ENCODE data around the gene NMUR1. TPM values are rescaled to one million over a fixed set of nuclear protein-coding genes. Genes with fewer than 3 reads are reported as not detected.

Gene NMUR1
- total RNA-seq, 1 donor = not detected

DNA sequence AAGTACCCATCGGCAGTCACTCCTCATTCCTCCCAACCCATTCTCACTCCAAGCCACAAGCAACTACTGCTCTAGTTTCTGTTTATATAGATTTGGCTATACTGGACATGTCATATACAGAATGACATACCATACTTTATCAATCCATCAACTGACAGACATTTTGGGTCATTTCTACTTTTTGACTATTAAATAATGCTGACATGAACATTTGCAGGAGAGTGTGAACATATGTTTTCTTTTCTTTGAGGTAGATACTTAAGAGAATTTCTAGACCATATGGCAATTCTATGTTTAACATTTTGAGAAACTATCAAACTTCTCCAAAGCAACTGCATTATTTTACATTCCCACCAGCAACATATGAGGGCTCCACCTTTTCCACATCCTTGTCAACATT, 32.6 kb downstream of the NMUR1 start:
- no peak for DNase-seq (ENCODE audit: low read depth)
- H3K4me3 ChIP-seq (ENCODE audit: low read depth, low read length) = no peak overlapping the region
- TF ChIP-seq, protein P1, sequence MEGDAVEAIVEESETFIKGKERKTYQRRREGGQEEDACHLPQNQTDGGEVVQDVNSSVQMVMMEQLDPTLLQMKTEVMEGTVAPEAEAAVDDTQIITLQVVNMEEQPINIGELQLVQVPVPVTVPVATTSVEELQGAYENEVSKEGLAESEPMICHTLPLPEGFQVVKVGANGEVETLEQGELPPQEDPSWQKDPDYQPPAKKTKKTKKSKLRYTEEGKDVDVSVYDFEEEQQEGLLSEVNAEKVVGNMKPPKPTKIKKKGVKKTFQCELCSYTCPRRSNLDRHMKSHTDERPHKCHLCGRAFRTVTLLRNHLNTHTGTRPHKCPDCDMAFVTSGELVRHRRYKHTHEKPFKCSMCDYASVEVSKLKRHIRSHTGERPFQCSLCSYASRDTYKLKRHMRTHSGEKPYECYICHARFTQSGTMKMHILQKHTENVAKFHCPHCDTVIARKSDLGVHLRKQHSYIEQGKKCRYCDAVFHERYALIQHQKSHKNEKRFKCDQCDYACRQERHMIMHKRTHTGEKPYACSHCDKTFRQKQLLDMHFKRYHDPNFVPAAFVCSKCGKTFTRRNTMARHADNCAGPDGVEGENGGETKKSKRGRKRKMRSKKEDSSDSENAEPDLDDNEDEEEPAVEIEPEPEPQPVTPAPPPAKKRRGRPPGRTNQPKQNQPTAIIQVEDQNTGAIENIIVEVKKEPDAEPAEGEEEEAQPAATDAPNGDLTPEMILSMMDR (IDR thresholded peaks at IDR 0.05; ENCODE audit: insufficient read depth, low read depth, low read length) = no peak

DNA sequence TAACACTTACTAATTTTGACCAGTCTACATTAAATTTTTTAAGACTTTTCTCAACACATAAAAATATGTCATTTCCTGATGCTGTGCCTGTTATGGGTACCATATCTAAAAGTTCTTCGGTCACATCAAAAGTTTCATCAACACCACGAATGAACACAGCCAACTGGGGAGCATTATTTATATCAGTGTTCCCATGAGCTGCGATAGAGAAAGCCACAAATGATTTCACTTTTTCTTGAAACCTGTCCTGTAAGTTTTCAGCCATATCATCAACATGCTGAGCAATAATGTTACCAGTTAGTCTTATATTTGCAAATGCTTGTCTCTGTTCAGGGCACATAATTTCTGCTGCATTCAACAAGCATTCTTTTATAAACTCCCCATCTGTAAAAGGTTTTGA, 35.6 kb downstream of the NMUR1 start:
- no peak for DNase-seq (ENCODE audit: low read depth)
- no peak overlapping the region for H3K4me3 ChIP-seq (ENCODE audit: low read depth, low read length)
- TF ChIP-seq, protein P1 (IDR thresholded peaks at IDR 0.05; ENCODE audit: insufficient read depth, low read depth, low read length) = no peak

DNA sequence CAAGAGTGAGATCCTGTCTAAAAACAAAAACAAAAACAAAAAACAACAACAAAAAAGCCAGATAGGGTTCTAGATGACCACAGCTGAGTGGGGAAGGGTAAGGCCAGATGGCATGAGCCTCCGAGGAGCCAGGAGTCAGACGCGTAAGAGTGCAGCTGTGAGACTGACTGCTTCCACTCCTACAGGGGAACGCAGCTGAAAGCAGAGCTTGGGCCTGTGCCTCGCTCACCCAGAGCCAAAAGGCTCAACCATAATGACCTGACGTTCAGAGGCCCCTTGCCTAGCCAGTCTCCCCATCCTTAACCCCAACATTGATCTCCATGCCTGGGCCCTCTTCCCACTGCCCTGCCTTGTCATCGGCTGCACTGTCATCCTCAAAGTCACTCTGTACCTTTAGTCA, 39.4 kb downstream of the NMUR1 start:
- TF ChIP-seq, protein P1 (IDR thresholded peaks at IDR 0.05; ENCODE audit: insufficient read depth, low read depth, low read length) = no peak
- H3K4me3 ChIP-seq (ENCODE audit: low read depth, low read length) = no peak overlapping the region
- no peak for DNase-seq (ENCODE audit: low read depth)

DNA sequence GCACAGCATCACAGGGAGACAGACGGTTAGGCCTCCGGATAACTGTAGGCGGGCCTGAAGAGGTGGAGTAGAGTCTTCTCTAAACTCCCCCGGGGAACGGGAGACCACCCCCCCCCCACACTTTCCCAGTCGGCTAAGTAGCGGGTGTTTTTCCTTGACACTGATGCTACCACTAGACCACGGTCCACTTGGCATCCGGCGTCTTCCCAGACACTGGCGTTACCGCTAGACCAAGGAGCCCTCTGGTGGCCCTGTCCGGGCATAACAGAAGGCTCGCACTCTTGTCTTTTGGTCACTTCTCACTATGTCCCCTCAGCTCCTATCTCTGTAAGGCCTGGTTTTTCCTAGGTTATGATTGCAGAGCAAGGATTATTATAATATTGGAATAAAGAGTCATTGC, 40.3 kb downstream of the NMUR1 start:
- TF ChIP-seq, protein P1 (IDR thresholded peaks at IDR 0.05; ENCODE audit: insufficient read depth, low read depth, low read length) = peak; percentile 47
- no peak for DNase-seq (ENCODE audit: low read depth)
- no peak overlapping the region for H3K4me3 ChIP-seq (ENCODE audit: low read depth, low read length)

DNA sequence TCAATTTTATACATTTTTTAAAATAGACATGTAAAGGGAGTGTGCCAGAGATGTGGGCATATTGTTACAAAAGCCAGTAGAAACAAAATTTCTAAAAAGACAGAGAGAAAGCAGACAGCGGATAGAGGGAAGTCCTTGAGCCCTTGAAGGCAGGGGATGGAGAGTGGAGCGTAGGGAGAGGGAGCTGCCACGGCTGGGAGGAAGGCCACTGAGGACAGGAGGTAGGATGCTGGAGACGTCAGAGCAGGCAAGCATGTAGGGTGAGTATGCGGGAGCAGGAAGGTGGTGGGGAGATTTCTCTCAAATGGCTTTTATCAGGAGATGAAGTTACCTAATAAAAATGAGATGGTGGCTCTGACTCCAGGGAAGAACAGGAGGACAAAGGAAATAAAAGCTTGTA, 41.9 kb downstream of the NMUR1 start:
- no peak for DNase-seq (ENCODE audit: low read depth)
- TF ChIP-seq, protein P1 (IDR thresholded peaks at IDR 0.05; ENCODE audit: insufficient read depth, low read depth, low read length) = no peak
- no peak overlapping the region for H3K4me3 ChIP-seq (ENCODE audit: low read depth, low read length)

DNA sequence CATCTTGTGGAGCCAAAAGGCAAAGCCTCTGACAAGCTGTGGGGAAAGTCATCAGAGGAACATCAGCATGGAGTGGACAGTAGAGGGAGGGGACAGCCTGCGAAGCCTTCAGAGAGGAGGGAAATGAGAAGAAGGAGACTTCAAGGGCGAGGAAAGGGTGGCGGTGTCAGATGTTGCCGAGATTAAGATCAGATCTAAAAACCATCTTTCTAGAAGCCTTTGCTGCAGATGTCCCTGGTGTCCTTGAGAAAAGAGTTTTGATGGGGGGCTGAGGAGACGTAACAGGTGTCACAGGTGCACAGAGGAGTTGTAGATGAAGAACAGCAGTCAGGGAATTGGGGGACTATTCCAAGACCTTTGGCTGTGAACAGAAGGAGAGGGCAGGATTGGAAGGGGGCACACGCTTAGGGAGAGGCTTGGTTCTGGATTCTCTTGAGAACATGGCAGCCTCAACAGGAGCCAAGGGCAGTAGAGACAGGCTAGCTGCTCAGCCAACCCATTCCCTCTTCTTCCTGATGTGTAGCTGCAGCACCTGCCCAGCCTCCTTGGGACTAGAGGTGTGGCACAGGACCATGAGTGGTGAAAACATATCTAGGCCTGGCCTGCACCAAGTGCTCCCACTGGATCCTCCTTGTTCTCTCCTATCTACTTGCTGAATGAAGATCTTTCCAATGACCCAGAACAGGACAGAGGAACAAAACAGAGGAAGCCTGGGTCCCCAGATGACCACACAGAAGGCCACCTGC, 43.2 kb downstream of the NMUR1 start:
- no peak for DNase-seq (ENCODE audit: low read depth)
- TF ChIP-seq, protein P1 (IDR thresholded peaks at IDR 0.05; ENCODE audit: insufficient read depth, low read depth, low read length) = no peak
- H3K4me3 ChIP-seq (ENCODE audit: low read depth, low read length) = no peak overlapping the region

Measured in fibroblast of villous mesenchyme (primary cell).